Measurements from ENCODE around the gene CBFA2T3.
"Not testable (repeated sequence)": the region's sequence is repeated elsewhere in the genome, so short reads cannot be mapped to it uniquely, and the experiment has no call there.

CBFA2T3 gene

GRCh38 chr16:89020068-89020924 lies 43.3 kb upstream of the CBFA2T3 start:
- WGBS, 2 experiments: 93 to 94% methylated on average over 21 of the region's 21 CpGs
- H3K27me3 ChIP-seq (ENCODE audit: control insufficient read depth, insufficient read depth, low read length, poor library complexity, severe bottlenecking): no peaks in the 10 kb centered on the region
- no peak overlapping the region for H3K27ac ChIP-seq (ENCODE audit: insufficient read depth, low read depth, low read length, poor library complexity, severe bottlenecking)

GRCh38 chr16:89019511-89019910 lies 42.5 kb upstream of the CBFA2T3 start:
- Histone ChIP-seq H3K4me3 (ENCODE audit: insufficient read depth, low read depth, low read length) (no peak overlapping the region), H3K27me3 (ENCODE audit: control insufficient read depth, insufficient read depth, low read length, poor library complexity, severe bottlenecking) (no peaks in the 10 kb centered on the region), H3K27ac (ENCODE audit: insufficient read depth, low read depth, low read length, poor library complexity, severe bottlenecking) (no peak overlapping the region), H3K36me3 (ENCODE audit: control insufficient read depth, insufficient read depth, low read length) (no peaks in the 10 kb centered on the region), H3K9me3 (ENCODE audit: control insufficient read depth, low read length) (no peaks in the 10 kb centered on the region), H3K4me1 (ENCODE audit: control insufficient read depth, insufficient read depth, low read length) (no peaks in the 10 kb centered on the region)
- 92 to 93% methylated on average over 16 of the region's 16 CpGs for WGBS, 2 experiments

More at GRCh38 chr16:89020068-89020924, 43.3 kb upstream of the CBFA2T3 start:
- H3K9me3 ChIP-seq (ENCODE audit: control insufficient read depth, low read length): no peaks in the 10 kb centered on the region
- H3K4me3 ChIP-seq (ENCODE audit: insufficient read depth, low read depth, low read length): no peak overlapping the region
- no peaks in the 10 kb centered on the region for H3K36me3 ChIP-seq (ENCODE audit: control insufficient read depth, insufficient read depth, low read length)
- no peaks in the 10 kb centered on the region for H3K4me1 ChIP-seq (ENCODE audit: control insufficient read depth, insufficient read depth, low read length)

- Histone ChIP-seq H3K4me3 (ENCODE audit: insufficient read depth, low read depth, low read length) (no peak overlapping the region), H3K9me3 (ENCODE audit: control insufficient read depth, low read length) (no peaks in the 10 kb centered on the region), H3K36me3 (ENCODE audit: control insufficient read depth, insufficient read depth, low read length) (no peaks in the 10 kb centered on the region), H3K27me3 (ENCODE audit: control insufficient read depth, insufficient read depth, low read length, poor library complexity, severe bottlenecking) (no peaks in the 10 kb centered on the region), H3K27ac (ENCODE audit: insufficient read depth, low read depth, low read length, poor library complexity, severe bottlenecking) (no peak overlapping the region), H3K4me1 (ENCODE audit: control insufficient read depth, insufficient read depth, low read length) (no peaks in the 10 kb centered on the region)
- WGBS, 2 experiments: 88 to 89% methylated on average over 20 of the region's 20 CpGs
Observed at GRCh38 chr16:89018282-89019158, 41.5 kb upstream of the CBFA2T3 start.

GRCh38 chr16:89017543-89018281 lies 40.7 kb upstream of the CBFA2T3 start:
- Histone ChIP-seq H3K9me3 (ENCODE audit: control insufficient read depth, low read length) (no peaks in the 10 kb centered on the region), H3K4me3 (ENCODE audit: insufficient read depth, low read depth, low read length) (no peak overlapping the region), H3K27ac (ENCODE audit: insufficient read depth, low read depth, low read length, poor library complexity, severe bottlenecking) (no peak overlapping the region), H3K4me1 (ENCODE audit: control insufficient read depth, insufficient read depth, low read length) (no peaks in the 10 kb centered on the region), H3K27me3 (ENCODE audit: control insufficient read depth, insufficient read depth, low read length, poor library complexity, severe bottlenecking) (no peaks in the 10 kb centered on the region), H3K36me3 (ENCODE audit: control insufficient read depth, insufficient read depth, low read length) (no peaks in the 10 kb centered on the region)
- 87 to 88% methylated on average over 25 of the region's 25 CpGs for WGBS, 2 experiments

- H3K36me3 ChIP-seq (ENCODE audit: control insufficient read depth, insufficient read depth, low read length); H3K27ac ChIP-seq (ENCODE audit: insufficient read depth, low read depth, low read length, poor library complexity, severe bottlenecking); H3K27me3 ChIP-seq (ENCODE audit: control insufficient read depth, insufficient read depth, low read length, poor library complexity, severe bottlenecking); H3K4me3 ChIP-seq (ENCODE audit: insufficient read depth, low read depth, low read length); H3K4me1 ChIP-seq (ENCODE audit: control insufficient read depth, insufficient read depth, low read length); H3K9me3 ChIP-seq (ENCODE audit: control insufficient read depth, low read length): not testable (repeated sequence)
- WGBS, 2 experiments: 94 to 95% methylated on average over 10 of the region's 10 CpGs
Observed at GRCh38 chr16:89016561-89016960, 39.6 kb upstream of the CBFA2T3 start.

- Histone ChIP-seq H3K4me3 (ENCODE audit: insufficient read depth, low read depth, low read length) (no peak overlapping the region), H3K4me1 (ENCODE audit: control insufficient read depth, insufficient read depth, low read length) (no peaks in the 10 kb centered on the region), H3K27me3 (ENCODE audit: control insufficient read depth, insufficient read depth, low read length, poor library complexity, severe bottlenecking) (no peaks in the 10 kb centered on the region), H3K27ac (ENCODE audit: insufficient read depth, low read depth, low read length, poor library complexity, severe bottlenecking) (no peak overlapping the region), H3K9me3 (ENCODE audit: control insufficient read depth, low read length) (no peaks in the 10 kb centered on the region), H3K36me3 (ENCODE audit: control insufficient read depth, insufficient read depth, low read length) (no peaks in the 10 kb centered on the region)
- WGBS, 2 experiments: 86 to 87% methylated on average over 20 of the region's 20 CpGs
Observed at GRCh38 chr16:89015271-89015859, 38.4 kb upstream of the CBFA2T3 start.

GRCh38 chr16:89014403-89015230 lies 37.6 kb upstream of the CBFA2T3 start:
- Histone ChIP-seq H3K4me3 (ENCODE audit: insufficient read depth, low read depth, low read length) (no peak overlapping the region), H3K27ac (ENCODE audit: insufficient read depth, low read depth, low read length, poor library complexity, severe bottlenecking) (no peak overlapping the region), H3K36me3 (ENCODE audit: control insufficient read depth, insufficient read depth, low read length) (no peaks in the 10 kb centered on the region), H3K9me3 (ENCODE audit: control insufficient read depth, low read length) (no peaks in the 10 kb centered on the region), H3K4me1 (ENCODE audit: control insufficient read depth, insufficient read depth, low read length) (no peaks in the 10 kb centered on the region), H3K27me3 (ENCODE audit: control insufficient read depth, insufficient read depth, low read length, poor library complexity, severe bottlenecking) (no peaks in the 10 kb centered on the region)
- 84% methylated on average over 19 of the region's 19 CpGs for WGBS, 2 experiments

GRCh38 chr16:89013692-89014402 lies 36.8 kb upstream of the CBFA2T3 start:
- H3K36me3 ChIP-seq (ENCODE audit: control insufficient read depth, insufficient read depth, low read length): no peaks in the 10 kb centered on the region
- H3K9me3 ChIP-seq (ENCODE audit: control insufficient read depth, low read length): no peaks in the 10 kb centered on the region
- no peaks in the 10 kb centered on the region for H3K4me1 ChIP-seq (ENCODE audit: control insufficient read depth, insufficient read depth, low read length)
- no peak overlapping the region for H3K4me3 ChIP-seq (ENCODE audit: insufficient read depth, low read depth, low read length)
- H3K27ac ChIP-seq (ENCODE audit: insufficient read depth, low read depth, low read length, poor library complexity, severe bottlenecking): no peak overlapping the region
- H3K27me3 ChIP-seq (ENCODE audit: control insufficient read depth, insufficient read depth, low read length, poor library complexity, severe bottlenecking): no peaks in the 10 kb centered on the region
- 80 to 82% methylated on average over 23 of the region's 25 CpGs for WGBS, 2 experiments

- Histone ChIP-seq H3K36me3 (ENCODE audit: control insufficient read depth, insufficient read depth, low read length) (no peaks in the 10 kb centered on the region), H3K9me3 (ENCODE audit: control insufficient read depth, low read length) (no peaks in the 10 kb centered on the region), H3K27me3 (ENCODE audit: control insufficient read depth, insufficient read depth, low read length, poor library complexity, severe bottlenecking) (no peaks in the 10 kb centered on the region), H3K27ac (ENCODE audit: insufficient read depth, low read depth, low read length, poor library complexity, severe bottlenecking) (no peak overlapping the region), H3K4me3 (ENCODE audit: insufficient read depth, low read depth, low read length) (no peak overlapping the region), H3K4me1 (ENCODE audit: control insufficient read depth, insufficient read depth, low read length) (no peaks in the 10 kb centered on the region)
- 70 to 75% methylated on average over 6 of the region's 6 CpGs for WGBS, 2 experiments
Observed at GRCh38 chr16:89013111-89013510, 36.1 kb upstream of the CBFA2T3 start.
